ENCODE results near the gene CDC37L1. TPM values are rescaled to one million over a fixed set of nuclear protein-coding genes. Genes with fewer than 3 reads are reported as not detected.

The CDC37L1 gene
- total RNA-seq, 2 donors from 2014 or later = 7.9 to 9.9 TPM

- H3K36me3 ChIP-seq (replicated peaks in 1 of 2; ENCODE audit: insufficient read depth in 1 of 2, low read depth in 2 of 2) = peaks cover 0 to 5% of the 10 kb centered on the region in 2 donors
- H3K4me3 ChIP-seq = no peak overlapping the region
- H3K27me3 ChIP-seq = no peaks in the 10 kb centered on the region
- TF ChIP-seq CTCF (IDR thresholded peaks at IDR 0.05) (no peak), POLR2A (IDR thresholded peaks at IDR 0.05) (no peak)
- no peak for ATAC-seq
- H3K27ac ChIP-seq = no peak overlapping the region
- 63 to 81% methylated on average over 2 of the region's 2 CpGs for WGBS, 2 donors
- no peaks in the 10 kb centered on the region for H3K9me3 ChIP-seq
- H3K4me1 ChIP-seq = peaks cover 17% of the 10 kb centered on the region
- DNase-seq = no peak
- intact Hi-C loops (cut with DNase I) = no loop called here
Measured at GRCh38 chr9:4689021-4689420, 9.7 kb downstream of the CDC37L1 start.

- DNase-seq (no peak), ATAC-seq (no peak)
- Histone ChIP-seq H3K4me3 (no peak overlapping the region), H3K27me3 (no peaks in the 10 kb centered on the region), H3K27ac (no peak overlapping the region), H3K4me1 (peaks cover 17% of the 10 kb centered on the region), H3K9me3 (no peaks in the 10 kb centered on the region), H3K36me3 (replicated peaks in 1 of 2; ENCODE audit: insufficient read depth in 1 of 2, low read depth in 2 of 2) (peaks cover 0 to 5% of the 10 kb centered on the region in 2 donors)
- intact Hi-C loops (cut with DNase I) = no loop called here
- TF ChIP-seq CTCF (IDR thresholded peaks at IDR 0.05) (no peak), POLR2A (IDR thresholded peaks at IDR 0.05) (no peak)
- WGBS, 2 donors = 83 to 88% methylated on average over 1 of the region's 1 CpG
Measured at GRCh38 chr9:4689687-4690104, 10.3 kb downstream of the CDC37L1 start.

- H3K27me3 ChIP-seq = no peaks in the 10 kb centered on the region
- intact Hi-C loops (cut with DNase I) = no loop called here
- 89 to 90% methylated on average over 4 of the region's 4 CpGs for WGBS, 2 donors
- peaks cover 17% of the 10 kb centered on the region for H3K4me1 ChIP-seq
- TF ChIP-seq CTCF (IDR thresholded peaks at IDR 0.05) = no peak
- no peak overlapping the region for H3K4me3 ChIP-seq
- DNase-seq (no peak), ATAC-seq (no peak)
- H3K36me3 ChIP-seq (replicated peaks in 1 of 2; ENCODE audit: insufficient read depth in 1 of 2, low read depth in 2 of 2) = peaks cover 0 to 2% of the 10 kb centered on the region in 2 donors
- H3K27ac ChIP-seq = no peak overlapping the region
- no peaks in the 10 kb centered on the region for H3K9me3 ChIP-seq
Measured at GRCh38 chr9:4690144-4690543, 10.8 kb downstream of the CDC37L1 start.

GRCh38 chr9:4691795-4692194 is 12.4 kb downstream of the CDC37L1 start:
- H3K9me3 ChIP-seq = no peaks in the 10 kb centered on the region
- TF ChIP-seq POLR2A (IDR thresholded peaks at IDR 0.05) (no peak), CTCF (IDR thresholded peaks at IDR 0.05) (no peak)
- peaks cover 12% of the 10 kb centered on the region for H3K4me1 ChIP-seq
- ATAC-seq = no peak
- no peak for DNase-seq
- WGBS, 2 donors = 82 to 83% methylated on average over 3 of the region's 3 CpGs
- intact Hi-C loops (cut with DNase I) = no loop called here
- H3K27me3 ChIP-seq = no peaks in the 10 kb centered on the region
- no peak overlapping the region for H3K27ac ChIP-seq
- H3K4me3 ChIP-seq = no peak overlapping the region
- peaks cover 0 to 2% of the 10 kb centered on the region in 2 donors for H3K36me3 ChIP-seq (replicated peaks in 1 of 2; ENCODE audit: insufficient read depth in 1 of 2, low read depth in 2 of 2)

- ATAC-seq (peak; percentile 90), DNase-seq (peak; percentile 54 to 65 (median 60))
- H3K9me3 ChIP-seq = no peaks in the 10 kb centered on the region
- peak overlapping the region in 1 of 4 donors; percentile 53 for H3K27ac ChIP-seq
- peaks cover 0 to 6% of the 10 kb centered on the region in 2 donors for H3K36me3 ChIP-seq (replicated peaks in 1 of 2; ENCODE audit: insufficient read depth in 1 of 2, low read depth in 2 of 2)
- intact Hi-C loops (cut with DNase I) = no loop called here
- no peaks in the 10 kb centered on the region for H3K27me3 ChIP-seq
- WGBS, 2 donors = 47 to 54% methylated on average over 3 of the region's 3 CpGs
- peaks cover 10% of the 10 kb centered on the region for H3K4me1 ChIP-seq
- H3K4me3 ChIP-seq = no peak overlapping the region
- TF ChIP-seq POLR2A (IDR thresholded peaks at IDR 0.05) = no peak
- TF ChIP-seq CTCF (IDR thresholded peaks at IDR 0.05) = peak in 1 of 7 experiments; percentile 10
Measured at GRCh38 chr9:4700091-4700490, 20.7 kb downstream of the CDC37L1 start.
